HG03457 (cell line): ENCODE results near the gene SALL3.

ENCODE experiments used
- ATAC-seq: cut with Tn5 transposase; IDR thresholded peaks from one replicate; pipeline ENCODE4 v1.9.1; 2021; ENCODE audit warnings: moderate number of reproducible peaks; ENCODE audit not compliant: unreplicated experiment

SALL3 gene

GRCh38 chr18:78999939-79000338 lies 20.3 kb downstream of the SALL3 start:
- no peak for ATAC-seq

GRCh38 chr18:79000997-79001396 lies 21.4 kb downstream of the SALL3 start:
- no peak for ATAC-seq

DNA sequence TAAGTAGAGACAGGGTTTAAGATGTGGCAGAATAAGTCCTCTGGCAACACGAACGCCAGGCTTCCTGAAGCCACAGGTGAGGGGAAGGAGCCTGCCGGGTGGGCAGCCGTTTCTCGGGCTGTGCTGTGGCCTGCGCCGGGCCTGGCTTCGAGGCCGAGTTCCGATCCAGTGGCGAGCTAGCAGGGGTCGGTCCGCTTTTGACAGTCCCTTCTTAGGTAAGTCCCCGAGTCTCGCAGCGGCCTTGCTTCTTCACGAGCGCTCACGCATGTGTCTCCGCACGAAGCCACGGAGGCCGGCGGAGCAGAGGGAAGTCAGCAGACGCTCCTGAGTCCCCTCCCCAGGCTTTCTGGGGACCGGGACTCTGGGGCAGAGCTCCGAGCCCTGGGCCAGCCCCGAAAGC lies 26.0 kb downstream of the SALL3 start:
- no peak for ATAC-seq

GRCh38 chr18:79006106-79006795 lies 26.6 kb downstream of the SALL3 start:
- no peak for ATAC-seq

GRCh38 chr18:79007440-79007839 lies 27.8 kb downstream of the SALL3 start:
- ATAC-seq = no peak

GRCh38 chr18:79008356-79008940 lies 28.8 kb downstream of the SALL3 start:
- no peak for ATAC-seq

- no peak for ATAC-seq
Measured at GRCh38 chr18:79010802-79011201, 31.2 kb downstream of the SALL3 start.

DNA sequence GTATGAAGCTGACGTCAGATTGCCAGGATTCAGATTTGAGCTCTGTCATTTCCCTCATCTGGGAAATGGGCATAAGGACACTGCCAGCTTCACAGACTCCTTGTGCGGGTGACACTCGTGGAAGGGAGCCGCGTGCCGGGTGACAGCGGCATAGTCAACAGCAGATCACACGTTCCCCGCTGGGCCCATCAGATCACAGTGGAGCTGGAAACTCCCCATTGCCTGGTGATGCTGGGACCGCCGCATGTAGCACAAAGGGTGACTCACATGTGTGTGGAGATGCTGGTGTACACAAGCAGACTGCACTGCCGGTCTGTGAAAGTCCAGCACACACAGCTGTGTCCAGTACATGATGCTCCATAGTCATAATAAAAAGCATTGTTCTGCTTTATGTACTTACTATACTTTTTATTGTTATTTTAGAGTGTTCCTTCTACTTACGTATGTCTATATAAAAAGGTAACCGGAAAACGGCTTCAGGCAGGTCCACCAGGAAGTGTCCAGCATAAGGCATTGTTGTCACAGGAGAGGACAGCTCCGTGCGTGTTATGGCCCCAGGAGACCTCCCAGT lies 31.8 kb downstream of the SALL3 start:
- no peak for ATAC-seq

- ATAC-seq = no peak
Measured at GRCh38 chr18:79013869-79014268, 34.3 kb downstream of the SALL3 start.

DNA sequence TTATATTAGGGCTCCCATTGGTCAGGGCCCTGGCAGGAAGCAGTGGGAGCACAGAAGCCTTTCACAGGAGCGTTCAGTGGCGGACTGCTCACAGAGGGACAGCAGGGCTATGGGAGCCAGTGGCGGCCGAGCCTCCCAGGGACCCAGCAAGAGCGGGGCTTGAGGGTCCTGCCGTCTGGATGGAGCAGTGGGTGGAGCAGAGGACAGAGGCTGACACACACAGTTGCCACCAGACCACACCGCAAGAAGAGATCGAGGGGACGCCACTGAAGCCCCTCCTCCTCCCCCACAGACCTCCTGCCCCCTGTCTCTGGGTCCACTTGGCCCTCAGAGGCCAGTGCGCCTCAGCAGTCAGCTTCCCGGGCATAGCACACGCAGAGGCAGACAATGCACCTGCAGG lies 39.3 kb downstream of the SALL3 start:
- no peak for ATAC-seq

DNA sequence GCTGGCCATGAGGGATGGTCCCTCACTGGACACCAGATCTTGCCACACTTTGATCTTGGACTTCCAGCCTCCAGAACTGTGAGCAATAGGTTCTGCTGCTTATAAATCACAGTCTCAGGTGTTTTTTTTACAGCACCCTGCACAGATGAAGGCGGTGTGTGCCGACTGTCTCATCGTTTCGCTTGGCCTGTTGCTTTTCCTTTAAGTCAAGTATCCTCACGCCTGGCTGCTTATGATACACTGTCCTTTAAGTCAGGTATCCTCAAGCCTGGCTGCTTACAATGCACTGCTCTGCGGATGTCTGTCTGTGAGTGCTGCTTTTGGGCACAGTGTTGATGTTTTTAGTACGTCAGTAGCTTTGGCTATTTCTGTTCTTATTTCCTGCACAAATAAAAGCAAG lies 40.3 kb downstream of the SALL3 start:
- no peak for ATAC-seq

DNA sequence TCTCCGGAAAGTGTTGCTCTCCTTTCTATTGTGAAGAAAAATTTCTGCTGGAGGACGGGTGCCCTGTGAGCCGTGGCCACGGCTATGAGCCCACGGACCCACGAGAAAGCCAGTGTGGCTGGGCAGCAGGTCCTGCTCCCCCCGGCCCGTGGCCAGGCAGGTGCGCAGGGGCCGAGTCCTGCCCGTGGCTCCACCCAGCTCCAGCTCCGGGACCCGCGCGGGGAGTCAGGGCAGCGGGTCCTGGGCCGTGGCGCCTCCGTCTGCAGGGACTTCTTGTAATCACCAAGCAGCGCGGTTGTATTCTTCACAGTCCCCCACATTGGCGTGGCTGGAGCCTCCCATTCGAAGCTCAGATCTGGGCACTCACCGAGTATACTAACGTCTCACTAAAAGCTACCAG lies 43.0 kb downstream of the SALL3 start:
- no peak for ATAC-seq

DNA sequence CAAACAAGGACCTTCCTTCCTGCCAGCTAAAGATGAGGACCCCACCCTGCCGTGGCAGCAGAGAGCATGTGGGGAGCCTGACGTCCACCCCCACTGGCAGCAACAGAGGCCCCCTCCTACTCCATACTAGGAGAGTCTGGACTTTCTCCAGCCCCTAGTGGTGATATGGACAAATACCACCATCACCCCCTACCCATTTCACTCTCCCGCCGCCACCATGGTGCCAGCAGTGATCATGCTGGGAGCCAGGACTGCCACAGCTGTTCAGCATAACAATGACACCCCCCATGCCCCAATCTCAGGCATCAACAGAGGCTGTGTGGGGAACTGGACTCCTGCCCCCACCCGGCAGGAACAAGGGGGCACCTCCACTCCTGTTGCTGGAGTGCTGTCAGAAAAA lies 46.9 kb downstream of the SALL3 start:
- no peak for ATAC-seq

GRCh38 chr18:79030680-79031079 lies 51.1 kb downstream of the SALL3 start:
- no peak for ATAC-seq

- no peak for ATAC-seq
Measured at GRCh38 chr18:79042276-79042675, 62.7 kb downstream of the SALL3 start.

DNA sequence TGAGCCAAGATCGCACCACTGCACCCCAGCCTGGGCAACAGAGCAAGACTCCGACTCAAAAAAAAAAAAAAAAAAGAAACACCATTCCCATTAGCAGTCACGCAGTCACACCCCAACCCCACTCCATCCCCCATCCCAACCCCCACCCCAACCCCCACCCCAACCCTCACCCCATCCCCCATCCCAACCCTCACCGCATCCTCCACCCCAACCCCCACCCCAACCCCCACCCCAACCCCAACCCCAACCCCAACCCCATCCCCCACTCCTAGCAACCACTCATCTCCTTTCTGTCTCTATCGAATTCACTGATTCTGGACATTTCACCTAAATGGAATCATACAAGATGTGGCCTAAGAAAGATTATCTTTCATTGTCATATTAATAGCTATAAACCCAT lies 63.7 kb downstream of the SALL3 start:
- ATAC-seq = no peak

GRCh38 chr18:79046522-79046921 lies 66.9 kb downstream of the SALL3 start:
- ATAC-seq = no peak

DNA sequence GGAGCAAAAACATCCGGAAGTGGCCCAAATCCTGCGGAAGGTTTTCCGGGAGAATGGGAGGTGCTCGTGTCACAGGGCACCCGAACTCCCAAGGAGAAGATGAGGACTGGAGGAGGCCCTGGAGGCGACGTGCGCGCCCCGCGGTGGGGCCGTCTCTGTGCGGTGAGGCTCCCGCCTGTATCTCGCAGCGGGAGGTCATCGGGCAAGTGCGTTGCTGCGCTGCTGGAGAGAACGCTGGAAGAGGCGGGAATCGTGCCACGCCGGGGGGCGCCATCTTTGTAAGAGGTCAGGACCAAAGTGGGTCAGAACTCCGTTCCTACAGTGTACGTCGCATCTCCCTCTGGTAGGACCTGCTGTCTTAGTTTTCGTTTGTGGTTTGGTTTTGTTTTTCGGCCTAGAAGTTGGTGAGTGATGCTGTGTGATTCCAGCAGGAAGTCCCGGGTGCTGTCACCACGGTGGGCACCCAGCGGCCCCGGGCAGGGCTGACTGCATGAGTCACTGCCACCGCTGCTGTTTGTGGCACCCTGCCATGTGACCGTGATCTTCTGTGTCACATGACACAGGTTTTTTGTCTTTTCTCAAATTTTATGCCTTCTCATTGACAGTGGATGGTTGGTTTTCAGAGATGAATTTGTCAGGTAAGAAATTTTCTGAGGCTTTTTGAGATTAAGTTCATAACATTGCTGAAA lies 68.1 kb downstream of the SALL3 start:
- no peak for ATAC-seq

DNA sequence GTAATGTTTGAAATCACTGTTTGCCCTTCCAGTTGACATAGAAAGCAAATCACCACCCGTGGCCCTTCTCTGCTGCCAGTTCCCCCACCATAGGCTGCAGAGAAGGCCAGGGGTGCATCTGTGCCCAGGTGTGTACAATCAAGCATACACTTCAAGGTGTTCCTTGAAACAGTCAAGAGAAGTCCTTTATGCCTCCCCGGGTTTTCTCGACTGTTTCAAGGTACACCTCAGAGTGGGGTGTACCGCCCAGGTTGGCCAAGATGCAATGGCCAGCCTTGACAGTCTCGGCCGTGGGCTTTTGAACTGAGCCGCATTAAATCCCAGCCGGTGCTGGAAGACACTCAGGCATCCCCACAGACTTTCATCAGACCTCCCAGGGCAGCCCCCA lies 68.6 kb downstream of the SALL3 start:
- no peak for ATAC-seq

DNA sequence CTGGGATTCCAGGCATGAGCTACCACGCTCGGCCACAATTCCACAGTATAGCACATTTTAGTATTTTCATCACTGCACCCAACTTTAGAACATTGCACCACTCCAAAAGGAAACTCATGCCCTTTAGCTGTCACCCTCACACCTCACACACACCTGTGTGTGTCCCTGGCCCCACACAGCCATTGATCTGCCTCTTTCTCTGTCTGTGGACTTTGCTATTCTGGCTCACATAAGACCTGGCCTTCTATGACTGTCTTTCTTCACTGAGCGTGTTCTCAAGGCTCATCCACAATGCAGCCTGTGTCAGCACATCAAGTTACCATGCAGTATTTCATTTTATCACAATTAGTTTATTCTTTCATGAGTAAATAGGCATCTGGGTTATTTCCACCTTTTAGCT lies 69.9 kb downstream of the SALL3 start:
- no peak for ATAC-seq
